GM12891 (cell line): ENCODE measurements around the gene PTPRG.

Experiments
- DNase-seq: peaks from one replicate; pipeline ENCODE4 v3.0.0; 2011; ENCODE audit warnings: low spot score; ENCODE audit not compliant: insufficient read length
- FAIRE-seq: peaks from 2 replicates; lab custom pipeline; 2011; peaks lifted over from hg19 to GRCh38; lab: Jason Lieb, UNC
- PAX5 ChIP-seq: IDR thresholded peaks from 2 replicates; pipeline ENCODE4 v1.6.1; 2011; ENCODE audit warnings: low read length, moderate library complexity, mild to moderate bottlenecking; ENCODE audit not compliant: insufficient read depth, severe bottlenecking
- POLR2A ChIP-seq: IDR thresholded peaks from 2 replicates; pipeline ENCODE4 v1.6.1; 2011; ENCODE audit warnings: low read depth, low read length, control low read depth
- POLR2AphosphoS5 ChIP-seq: IDR thresholded peaks from 2 replicates; pipeline ENCODE4 v1.6.1; 2011; ENCODE audit warnings: low read depth, low read length, control low read depth
- POU2F2 ChIP-seq: IDR thresholded peaks from 2 replicates; pipeline ENCODE4 v1.6.1; 2011; ENCODE audit warnings: low read depth, mild to moderate bottlenecking, control low read depth, low read length, moderate library complexity
- SPI1 ChIP-seq: IDR thresholded peaks from 2 replicates; pipeline ENCODE4 v1.6.1; 2011; ENCODE audit warnings: low read depth, low read length, control low read depth
- TAF1 ChIP-seq: IDR thresholded peaks from 2 replicates; pipeline ENCODE4 v1.6.1; 2011; ENCODE audit warnings: low read depth, low read length, control low read depth

Gene PTPRG

DNA sequence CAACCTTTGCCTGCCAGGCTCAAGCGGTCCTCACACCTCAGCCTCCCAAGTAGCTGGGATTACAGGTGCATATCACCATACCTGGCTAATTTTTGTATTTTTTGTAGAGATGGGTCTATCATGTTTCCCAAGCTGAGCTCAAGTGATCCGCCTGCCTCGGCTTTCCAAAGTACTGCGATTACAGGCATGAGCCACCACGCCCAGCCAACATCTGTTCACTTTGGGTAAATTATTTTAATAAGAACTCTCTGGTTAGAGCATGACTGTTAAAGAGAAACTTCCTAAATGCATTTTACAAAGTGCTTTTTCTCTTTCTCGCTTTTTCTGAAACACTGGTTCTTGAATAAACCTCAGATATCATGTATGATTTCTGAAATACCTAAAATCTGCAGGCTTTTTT, 172.5 kb downstream of the PTPRG start:
- no peak for DNase-seq
- no peak for FAIRE-seq
- no peak for TF ChIP-seq POLR2A
- no peak for TF ChIP-seq SPI1
- TF ChIP-seq POLR2AphosphoS5 = no peak
- TF ChIP-seq PAX5 = no peak
- no peak for TF ChIP-seq POU2F2
- TF ChIP-seq TAF1 = no peak

DNA sequence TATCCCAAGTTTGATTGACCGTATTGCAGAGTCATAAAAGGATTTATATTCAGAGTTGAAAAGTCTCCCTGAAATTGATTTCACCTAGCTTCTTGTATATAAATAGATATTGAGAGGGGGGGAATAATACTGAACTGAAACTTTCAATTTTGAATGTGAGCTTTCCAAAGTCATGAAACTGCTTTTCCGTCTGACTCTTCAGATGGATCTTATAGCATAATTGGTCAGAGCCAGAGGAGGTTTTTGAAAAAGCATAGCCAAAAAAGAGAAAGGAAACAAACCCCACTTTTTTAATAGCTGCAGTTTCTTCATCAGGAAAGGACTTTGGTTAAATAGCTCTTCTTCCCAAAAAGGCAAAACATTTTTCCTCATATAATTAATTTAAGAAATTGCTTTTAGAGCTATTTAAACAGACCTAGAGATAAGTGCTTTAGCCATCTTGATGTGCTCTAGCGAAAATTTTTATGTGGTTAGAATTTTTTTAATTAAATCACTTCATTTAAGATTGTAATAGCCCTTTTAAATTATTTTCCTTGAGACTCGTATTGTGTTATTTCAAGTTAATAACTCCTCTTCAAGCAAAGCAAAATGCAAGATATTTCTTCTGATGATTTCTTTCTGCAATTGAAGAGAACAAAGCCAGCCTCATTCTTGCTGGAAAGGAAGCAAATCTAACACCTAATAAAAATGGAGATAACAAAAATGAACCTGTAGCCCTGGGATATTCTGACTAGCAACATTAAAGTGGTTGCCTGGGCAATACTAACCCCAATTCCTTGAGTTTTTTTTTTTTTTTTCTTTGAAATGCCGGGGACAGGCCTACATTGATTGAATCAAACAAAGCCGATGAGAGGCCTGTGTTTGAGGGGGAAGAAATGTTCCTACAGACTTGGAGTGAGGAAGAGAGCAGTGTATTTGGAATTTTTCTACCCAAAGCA, 173.6 kb downstream of the PTPRG start:
- TF ChIP-seq POLR2A (no peak), TAF1 (no peak), POLR2AphosphoS5 (no peak), POU2F2 (no peak), SPI1 (no peak), PAX5 (no peak)
- FAIRE-seq = no peak
- DNase-seq = no peak

DNA sequence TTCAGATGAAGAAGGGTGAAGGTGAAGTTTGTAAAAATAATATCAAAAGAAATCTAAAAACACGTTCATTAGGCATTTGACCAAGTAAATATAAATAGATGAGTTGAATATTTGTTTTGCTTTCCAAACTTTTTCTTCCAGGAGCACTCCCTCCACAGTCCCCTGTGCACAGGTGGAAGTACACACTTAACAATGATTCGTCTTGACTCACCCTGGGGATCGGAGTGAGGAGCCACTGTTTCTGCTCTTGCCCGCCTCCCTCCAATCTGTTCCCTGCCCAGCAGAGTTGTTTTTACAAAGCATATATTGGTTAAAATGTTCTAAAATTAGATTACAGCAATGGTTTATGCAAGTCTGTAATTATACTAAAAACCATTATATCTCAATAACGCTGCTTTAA, 175.1 kb downstream of the PTPRG start:
- DNase-seq = no peak
- no peak for FAIRE-seq
- TF ChIP-seq POLR2AphosphoS5 (no peak), POLR2A (no peak), TAF1 (no peak), POU2F2 (no peak)

DNA sequence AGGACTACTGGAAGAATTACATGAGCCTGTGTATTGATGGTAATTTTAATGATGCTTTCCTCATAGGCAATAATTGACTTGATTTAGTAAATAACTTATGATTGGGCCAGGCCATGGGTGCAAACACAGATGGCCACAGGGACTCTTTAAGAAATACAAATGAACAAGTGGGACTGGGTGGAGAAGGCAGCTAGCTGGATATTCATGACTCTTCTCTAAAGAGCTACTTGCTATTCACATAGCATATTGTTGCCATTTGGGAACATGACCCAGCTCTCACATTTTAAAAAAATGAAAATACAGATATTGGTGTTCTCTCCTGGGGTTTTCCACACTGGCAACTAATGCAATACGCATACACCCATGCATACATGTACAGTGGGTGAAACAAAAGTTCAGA, 178.3 kb downstream of the PTPRG start:
- FAIRE-seq = no peak
- no peak for DNase-seq
- TF ChIP-seq TAF1 = no peak
- no peak for TF ChIP-seq POLR2A

GRCh38 chr3:61740494-61740893, 179.1 kb downstream of the PTPRG start:
- DNase-seq = no peak
- FAIRE-seq = no peak
- TF ChIP-seq TAF1 (no peak), SPI1 (no peak), POLR2AphosphoS5 (no peak), POU2F2 (no peak), POLR2A (no peak), PAX5 (no peak)

GRCh38 chr3:61741551-61741950, 180.2 kb downstream of the PTPRG start:
- TF ChIP-seq PAX5 = no peak
- no peak for TF ChIP-seq POLR2AphosphoS5
- no peak for TF ChIP-seq POU2F2
- no peak for TF ChIP-seq SPI1
- TF ChIP-seq TAF1 = no peak
- no peak for TF ChIP-seq POLR2A
- FAIRE-seq = no peak
- no peak for DNase-seq

GRCh38 chr3:61742006-61742405, 180.6 kb downstream of the PTPRG start:
- TF ChIP-seq POU2F2 (no peak), SPI1 (no peak), PAX5 (no peak), TAF1 (no peak), POLR2AphosphoS5 (no peak), POLR2A (no peak)
- no peak for FAIRE-seq
- DNase-seq = no peak

DNA sequence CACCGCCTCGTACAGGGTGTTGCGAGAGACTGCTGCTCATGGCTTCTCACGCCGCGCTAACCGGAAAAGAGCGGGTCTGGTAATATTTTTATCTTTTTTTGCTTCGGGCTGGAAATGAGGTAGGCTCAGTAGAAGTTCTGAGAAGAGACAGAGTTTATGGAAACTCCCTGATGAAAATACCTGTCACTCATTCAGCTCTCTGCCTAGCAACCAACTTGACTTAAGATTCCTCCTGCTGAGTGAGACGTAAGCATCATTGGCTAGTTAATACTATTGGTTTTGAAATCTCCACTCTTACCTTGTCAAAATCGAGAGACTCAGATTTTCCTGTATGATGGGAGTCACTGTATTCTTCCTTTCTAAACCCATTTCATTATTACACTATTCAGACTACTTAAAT, 181.7 kb downstream of the PTPRG start:
- TF ChIP-seq TAF1 = no peak
- TF ChIP-seq PAX5 = no peak
- TF ChIP-seq POU2F2 = no peak
- no peak for TF ChIP-seq POLR2AphosphoS5
- FAIRE-seq = no peak
- no peak for DNase-seq

DNA sequence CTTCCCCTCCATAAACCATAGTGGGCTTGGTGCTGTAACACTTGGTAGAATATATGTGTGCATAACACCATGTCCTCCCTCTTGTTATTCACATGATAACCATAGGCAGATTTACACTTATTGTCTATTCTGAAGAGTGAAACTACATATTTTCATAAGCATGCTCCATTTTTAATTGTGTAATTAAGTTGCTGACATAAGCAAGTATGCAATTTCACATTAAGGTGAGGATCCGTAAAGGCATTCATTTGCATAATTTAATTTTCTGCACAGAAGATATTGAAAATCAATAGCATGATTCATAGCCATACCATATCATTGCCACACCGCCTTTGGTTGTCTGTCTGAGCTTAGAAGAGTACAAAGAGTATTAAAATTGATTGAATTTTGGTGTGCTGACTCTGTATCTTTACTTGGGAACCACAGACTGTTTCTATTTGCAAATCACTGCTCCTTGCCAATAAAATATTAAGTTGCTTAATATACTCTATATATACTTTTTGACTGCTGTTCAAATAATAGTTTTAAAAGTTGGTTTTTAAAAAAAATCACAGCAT, 182.4 kb downstream of the PTPRG start:
- DNase-seq (no peak), FAIRE-seq (no peak)
- no peak for TF ChIP-seq POLR2A
- TF ChIP-seq POLR2AphosphoS5 = no peak
- no peak for TF ChIP-seq POU2F2
- no peak for TF ChIP-seq TAF1
- no peak for TF ChIP-seq PAX5
- TF ChIP-seq SPI1 = no peak

- TF ChIP-seq POLR2AphosphoS5 (no peak), SPI1 (no peak), POU2F2 (no peak), PAX5 (no peak), TAF1 (no peak), POLR2A (no peak)
- DNase-seq (no peak), FAIRE-seq (no peak)
Measured at GRCh38 chr3:61748288-61748687, 186.9 kb downstream of the PTPRG start.
